DMS53 treated with DMSO at 0.1 percent for 48 hours (cell line): ENCODE data around the gene MEGF8.
A peak's percentile ranks its signal among the peaks of the same experiment; 100 is the strongest.

ENCODE experiments used
- DNase-seq: peaks from one replicate; lab custom pipeline; 2025; ENCODE audit not compliant: unreplicated experiment; lab: John Stamatoyannopoulos, UW

MEGF8 gene

GRCh38 chr19:42303101-42303464 lies 22.4 kb upstream of the MEGF8 start:
- DNase-seq: no peak

- DNase-seq: no peak
These were observed 21.6 kb upstream of the MEGF8 start for GRCh38 chr19:42303876-42304275.

- no peak for DNase-seq
These were observed 18.8 kb upstream of the MEGF8 start for GRCh38 chr19:42306646-42307045.

- DNase-seq: no peak
These were observed 15.7 kb upstream of the MEGF8 start for GRCh38 chr19:42309686-42310085.

- DNase-seq: no peak
These were observed 13.8 kb upstream of the MEGF8 start for GRCh38 chr19:42311657-42312056.

GRCh38 chr19:42312370-42312769 lies 13.1 kb upstream of the MEGF8 start:
- no peak for DNase-seq

- DNase-seq: peak; percentile 53
These were observed 12.2 kb upstream of the MEGF8 start, which contains the start of gene TMEM145 for GRCh38 chr19:42313096-42313839. Gene TMEM145, plus strand, starts transcription at chr19:42313309. Its CDS starts 68 bp downstream, at chr19:42313377.

- no peak for DNase-seq
These were observed 11.3 kb upstream of the MEGF8 start for GRCh38 chr19:42313840-42314755.

GRCh38 chr19:42315024-42315423 lies 10.4 kb upstream of the MEGF8 start:
- no peak for DNase-seq

- DNase-seq: peak; percentile 82
These were observed 8.9 kb upstream of the MEGF8 start for GRCh38 chr19:42316223-42317211.

GRCh38 chr19:42317535-42317934 lies 7.9 kb upstream of the MEGF8 start:
- no peak for DNase-seq

GRCh38 chr19:42322305-42322704 lies 3.1 kb upstream of the MEGF8 start:
- DNase-seq: no peak

- DNase-seq: no peak
These were observed 2.0 kb upstream of the MEGF8 start for GRCh38 chr19:42323473-42323851.

GRCh38 chr19:42323852-42324654 lies 1.4 kb upstream of the MEGF8 start:
- DNase-seq: peak; percentile 9

- no peak for DNase-seq
These were observed 654 bp upstream of the MEGF8 start for GRCh38 chr19:42324655-42325307.

- DNase-seq: no peak
These were observed 699 bp downstream of the MEGF8 start for GRCh38 chr19:42325896-42326771.

- DNase-seq: no peak
These were observed 1.5 kb downstream of the MEGF8 start for GRCh38 chr19:42326969-42327368.

GRCh38 chr19:42327381-42327780 lies 1.9 kb downstream of the MEGF8 start:
- no peak for DNase-seq

GRCh38 chr19:42328106-42328505 lies 2.7 kb downstream of the MEGF8 start:
- no peak for DNase-seq
